ENCODE measurements around the gene NAT9.

DNA sequence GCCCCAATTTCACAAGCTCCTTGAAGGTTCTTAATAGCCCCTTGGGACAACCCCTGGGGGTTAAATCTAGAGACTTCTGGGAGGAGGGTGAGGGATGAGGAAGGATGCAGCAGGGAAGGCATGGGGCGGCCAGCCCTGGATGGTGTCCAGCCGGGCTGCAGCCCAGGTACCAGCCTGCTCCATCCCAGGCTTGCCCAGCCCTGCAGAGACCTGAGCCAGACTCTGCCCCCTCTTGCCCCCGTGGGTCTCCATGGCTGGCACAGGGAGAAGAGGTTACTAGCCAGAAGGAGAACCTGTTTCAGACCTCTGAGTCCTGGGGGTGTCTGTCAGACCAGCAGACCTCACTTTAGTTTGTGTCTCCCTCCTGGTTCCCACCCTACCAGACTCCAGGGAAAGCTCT, 19.3 kb downstream of the NAT9 start:
- no peak for TF ChIP-seq EP300 (IDR thresholded peaks at IDR 0.05; ENCODE audit: low read depth)
- TF ChIP-seq, protein P1, sequence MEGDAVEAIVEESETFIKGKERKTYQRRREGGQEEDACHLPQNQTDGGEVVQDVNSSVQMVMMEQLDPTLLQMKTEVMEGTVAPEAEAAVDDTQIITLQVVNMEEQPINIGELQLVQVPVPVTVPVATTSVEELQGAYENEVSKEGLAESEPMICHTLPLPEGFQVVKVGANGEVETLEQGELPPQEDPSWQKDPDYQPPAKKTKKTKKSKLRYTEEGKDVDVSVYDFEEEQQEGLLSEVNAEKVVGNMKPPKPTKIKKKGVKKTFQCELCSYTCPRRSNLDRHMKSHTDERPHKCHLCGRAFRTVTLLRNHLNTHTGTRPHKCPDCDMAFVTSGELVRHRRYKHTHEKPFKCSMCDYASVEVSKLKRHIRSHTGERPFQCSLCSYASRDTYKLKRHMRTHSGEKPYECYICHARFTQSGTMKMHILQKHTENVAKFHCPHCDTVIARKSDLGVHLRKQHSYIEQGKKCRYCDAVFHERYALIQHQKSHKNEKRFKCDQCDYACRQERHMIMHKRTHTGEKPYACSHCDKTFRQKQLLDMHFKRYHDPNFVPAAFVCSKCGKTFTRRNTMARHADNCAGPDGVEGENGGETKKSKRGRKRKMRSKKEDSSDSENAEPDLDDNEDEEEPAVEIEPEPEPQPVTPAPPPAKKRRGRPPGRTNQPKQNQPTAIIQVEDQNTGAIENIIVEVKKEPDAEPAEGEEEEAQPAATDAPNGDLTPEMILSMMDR (IDR thresholded peaks at IDR 0.05), result no peak
- no peak for TF ChIP-seq POLR2AphosphoS5 (IDR thresholded peaks at IDR 0.05)
